SK-N-SH treated with all-trans-retinoic acid at 6 μM for 48 hours (cell line): ENCODE measurements around the gene ISG15.

ENCODE experiments used
- ATAC-seq: fragments of 200-7000 bp; cut with Tn5 transposase; 3 replicates; pipeline ENCODE4 v1.9.1; 2020; ENCODE audit warnings: mild to moderate bottlenecking, moderate library complexity
- ARNTL ChIP-seq: fragments of 450-650 bp; formaldehyde crosslinking; IDR thresholded peaks from 2 replicates; pipeline ENCODE4 v1.5.0; 2020; ENCODE audit warnings: low read depth, mild to moderate bottlenecking, moderate library complexity, borderline replicate concordance
- CREB5 ChIP-seq: fragments of 250-450 bp; sonication (Bioruptor Pico); IDR thresholded peaks from 2 replicates; pipeline ENCODE4 v1.5.1; 2020; ENCODE audit warnings: low read depth, mild to moderate bottlenecking, moderate library complexity
- CSDC2 ChIP-seq: fragments of 250-450 bp; sonication (Bioruptor Pico); IDR thresholded peaks from 2 replicates; pipeline ENCODE4 v1.5.0; 2020; ENCODE audit warnings: mild to moderate bottlenecking, moderate library complexity
- CSRNP3 ChIP-seq: fragments of 250-450 bp; sonication (Bioruptor Pico); IDR thresholded peaks from 2 replicates; pipeline ENCODE4 v1.5.1; 2021; ENCODE audit warnings: mild to moderate bottlenecking, moderate library complexity
- ESRRG ChIP-seq: fragments of 250-450 bp; sonication (Bioruptor Pico); IDR thresholded peaks from 2 replicates; pipeline ENCODE4 v1.6.1; 2021; ENCODE audit warnings: mild to moderate bottlenecking
- GLIS3 ChIP-seq: fragments of 250-450 bp; sonication (Bioruptor Pico); IDR thresholded peaks from 2 replicates; pipeline ENCODE4 v1.5.0; 2020; ENCODE audit warnings: mild to moderate bottlenecking, moderate library complexity
- ISL1 ChIP-seq: fragments of 250-450 bp; sonication (Bioruptor Pico); IDR thresholded peaks from 2 replicates; pipeline ENCODE4 v2.1.2; 2022; ENCODE audit warnings: mild to moderate bottlenecking, moderate library complexity
- OSR1 ChIP-seq: fragments of 250-450 bp; sonication (Bioruptor Pico); IDR thresholded peaks from 2 replicates; pipeline ENCODE4 v1.8.0; 2022; ENCODE audit warnings: moderate library complexity, mild to moderate bottlenecking, inconsistent platforms
- POU6F1 ChIP-seq: fragments of 250-450 bp; sonication (Bioruptor Pico); IDR thresholded peaks from 2 replicates; pipeline ENCODE4 v1.8.0; 2021; ENCODE audit warnings: low read depth, mild to moderate bottlenecking, moderate library complexity, borderline replicate concordance
- PPARA ChIP-seq: fragments of 250-450 bp; sonication (Bioruptor Pico); IDR thresholded peaks from 2 replicates; pipeline ENCODE4 v1.5.0; 2020; ENCODE audit warnings: mild to moderate bottlenecking, borderline replicate concordance
- RARB ChIP-seq: fragments of 250-450 bp; sonication (Bioruptor Pico); IDR thresholded peaks from 2 replicates; pipeline ENCODE4 v1.8.0; 2021; ENCODE audit warnings: mild to moderate bottlenecking, moderate library complexity
- SNAI2 ChIP-seq: fragments of 250-450 bp; sonication (Bioruptor Pico); IDR thresholded peaks from 2 replicates; pipeline ENCODE4 v1.5.0; 2020; ENCODE audit warnings: mild to moderate bottlenecking, moderate library complexity
- TCF4 ChIP-seq: fragments of 250-450 bp; sonication (Bioruptor Pico); IDR thresholded peaks from 2 replicates; pipeline ENCODE4 v1.8.0; 2021; ENCODE audit warnings: mild to moderate bottlenecking, moderate library complexity, borderline replicate concordance
- TOX ChIP-seq: fragments of 250-450 bp; sonication (Bioruptor Pico); IDR thresholded peaks from 2 replicates; pipeline ENCODE4 v1.8.0; 2021; ENCODE audit warnings: mild to moderate bottlenecking, moderate library complexity, borderline replicate concordance
- TSHZ2 ChIP-seq: fragments of 250-450 bp; sonication (Bioruptor Pico); IDR thresholded peaks from 2 replicates; pipeline ENCODE4 v1.5.0; 2020; ENCODE audit warnings: mild to moderate bottlenecking, moderate library complexity
- ZC3H10 ChIP-seq: fragments of 250-450 bp; sonication (Bioruptor Pico); IDR thresholded peaks from 2 replicates; pipeline ENCODE4 v1.5.1; 2021; ENCODE audit warnings: mild to moderate bottlenecking, moderate library complexity
- ZFP3 ChIP-seq: fragments of 250-450 bp; sonication (Bioruptor Pico); IDR thresholded peaks from 2 replicates; pipeline ENCODE4 v1.5.0; 2020; ENCODE audit warnings: mild to moderate bottlenecking, moderate library complexity
- ZFP30 ChIP-seq: fragments of 450-650 bp; formaldehyde crosslinking; IDR thresholded peaks from 2 replicates; pipeline ENCODE4 v1.5.0; 2022; ENCODE audit warnings: mild to moderate bottlenecking, moderate library complexity
- ZNF565 ChIP-seq: fragments of 450-650 bp; formaldehyde crosslinking; conservative IDR thresholded peaks from 2 replicates; pipeline ENCODE4 v1.5.0; 2020; ENCODE audit warnings: low read depth, mild to moderate bottlenecking, moderate library complexity
- ZNF70 ChIP-seq: fragments of 450-650 bp; formaldehyde crosslinking; IDR thresholded peaks from 2 replicates; pipeline ENCODE4 v1.5.0; 2020; ENCODE audit warnings: mild to moderate bottlenecking, moderate library complexity
- ZNF8 ChIP-seq: fragments of 450-650 bp; formaldehyde crosslinking; IDR thresholded peaks from 2 replicates; pipeline ENCODE4 v1.5.0; 2020; ENCODE audit warnings: mild to moderate bottlenecking, moderate library complexity

Gene ISG15

GRCh38 chr1:1020415-1021009, 7.2 kb downstream of the ISG15 start:
- no peak for TF ChIP-seq ZC3H10 (CRISPR knock-in tag)
- TF ChIP-seq OSR1 (CRISPR knock-in tag), result no peak
- no peak for TF ChIP-seq CSRNP3 (CRISPR knock-in tag)
- TF ChIP-seq GLIS3, result no peak
- no peak for TF ChIP-seq SNAI2
- TF ChIP-seq ZNF565 (CRISPR knock-in tag), result no peak
- TF ChIP-seq ISL1 (CRISPR knock-in tag), result no peak
- no peak for TF ChIP-seq ESRRG
- TF ChIP-seq RARB (CRISPR knock-in tag), result no peak
- TF ChIP-seq ZNF8 (CRISPR knock-in tag), result no peak
- no peak for TF ChIP-seq POU6F1
- TF ChIP-seq ARNTL, result no peak
- TF ChIP-seq CSDC2 (CRISPR knock-in tag), result no peak
- no peak for TF ChIP-seq ZNF70 (CRISPR knock-in tag)
- no peak for TF ChIP-seq TCF4 (CRISPR knock-in tag)
- ATAC-seq, result peak; percentile 17

- ATAC-seq, result peak; percentile 43
- TF ChIP-seq ISL1 (CRISPR knock-in tag), result no peak
- no peak for TF ChIP-seq TOX (CRISPR knock-in tag)
- no peak for TF ChIP-seq PPARA
- no peak for TF ChIP-seq ZNF70 (CRISPR knock-in tag)
- TF ChIP-seq ZFP30 (CRISPR knock-in tag), result no peak
- no peak for TF ChIP-seq CREB5
- TF ChIP-seq ZFP3 (CRISPR knock-in tag), result no peak
- TF ChIP-seq ZNF565 (CRISPR knock-in tag), result no peak
- no peak for TF ChIP-seq RARB (CRISPR knock-in tag)
- TF ChIP-seq ZC3H10 (CRISPR knock-in tag), result no peak
- TF ChIP-seq TSHZ2 (CRISPR knock-in tag), result no peak
- TF ChIP-seq ARNTL, result no peak
These were observed 8.0 kb downstream of the ISG15 start for GRCh38 chr1:1021010-1021919.

GRCh38 chr1:1021920-1022259, 8.6 kb downstream of the ISG15 start:
- TF ChIP-seq TCF4 (CRISPR knock-in tag) (no peak), ARNTL (no peak), CREB5 (no peak)
- ATAC-seq, result no peak
